GM10248 (cell line): ENCODE data around the gene SPSB3.

Experiments used
- CTCF ChIA-PET: fragments of 300-600 bp; sonication (Branson Sonifier 250); formaldehyde crosslinking; extraction: SDS; loops from one replicate; lab custom pipeline; 2021; ENCODE audit warnings: antibody characterized with exemption; lab: Yijun Ruan, JAX
- POLR2A ChIA-PET: fragments of 350-650 bp; sonication (Branson Sonifier 250); formaldehyde crosslinking; extraction: SDS; loops from one replicate; lab custom pipeline; 2020; ENCODE audit warnings: antibody characterized with exemption; lab: Yijun Ruan, JAX
- DNase-seq: peaks from one replicate; pipeline ENCODE4 v3.0.0; 2012; ENCODE audit errors: extremely low spot score
- CTCF ChIP-seq: IDR thresholded peaks from 2 replicates; pipeline ENCODE4 v1.5.1; 2012; ENCODE audit warnings: mild to moderate bottlenecking, low read depth; ENCODE audit errors: extremely low read depth, missing control alignments, control extremely low read depth

The SPSB3 gene

GRCh38 chr16:1792836-1793577 lies 10.6 kb upstream of the SPSB3 start:
- TF ChIP-seq CTCF: no peak
- DNase-seq: no peak
- ChIA-PET POLR2A (no interaction called here), CTCF (interaction anchor here (1.4 to 1.7 kb wide), 3 partner anchors 9 to 136 kb away, joined by 4 to 5 read pairs (median 5); partner anchors contain the start of genes NUBP2 and SPSB3)

GRCh38 chr16:1791943-1792812 lies 9.8 kb upstream of the SPSB3 start:
- ChIA-PET POLR2A (interaction anchor here (0.7 kb wide), 1 partner anchor 655 kb away, joined by 3 read pairs; no protein-coding TSS in a partner anchor), CTCF (interaction anchor here (0.9 to 1.7 kb wide), 4 partner anchors 9 to 137 kb away, joined by 3 to 5 read pairs (median 4); partner anchors contain the start of genes NUBP2 and SPSB3)
- TF ChIP-seq CTCF: no peak
- DNase-seq: no peak

- CTCF ChIA-PET: interaction anchor here (0.9 to 1.7 kb wide), 2 partner anchors 9 to 11 kb away, joined by 3 to 5 read pairs; partner anchors contain the start of genes NUBP2 and SPSB3
- POLR2A ChIA-PET: interaction anchor here (0.7 to 1.3 kb wide), 2 partner anchors 9 to 654 kb away, joined by 3 to 5 read pairs; partner anchors contain the start of genes NUBP2 and SPSB3
- DNase-seq: no peak
- no peak for TF ChIP-seq CTCF
Measured at GRCh38 chr16:1791256-1791942, 9.0 kb upstream of the SPSB3 start.

- POLR2A ChIA-PET: interaction anchor here (1.3 kb wide), 1 partner anchor 8 kb away, joined by 5 read pairs; the partner anchor contains the start of genes NUBP2 and SPSB3
- CTCF ChIA-PET: interaction anchor here (1.7 kb wide), 1 partner anchor 11 kb away, joined by 5 read pairs; no protein-coding TSS in a partner anchor
- no peak for DNase-seq
- no peak for TF ChIP-seq CTCF
Measured at GRCh38 chr16:1790611-1791255, 8.4 kb upstream of the SPSB3 start.

- TF ChIP-seq CTCF: no peak
- ChIA-PET CTCF (no interaction called here), POLR2A (no interaction called here)
- DNase-seq: no peak
Measured at GRCh38 chr16:1790261-1790610, 7.9 kb upstream of the SPSB3 start.
